Choroid plexus epithelial cell (primary cell): ENCODE results near the gene SDCCAG8.
A peak's percentile ranks its signal among the peaks of the same experiment; 100 is the strongest.

Source experiments
- DNase-seq: peaks from one replicate; pipeline ENCODE4 v3.0.0-alpha.2; 2010; ENCODE audit warnings: low read depth
- H3K4me3 ChIP-seq: 2 replicates; pipeline ENCODE4 v1.5.1; 2011; ENCODE audit warnings: low read depth, mild to moderate bottlenecking, control low read depth, low read length, moderate library complexity
- TF ChIP-seq, protein P1 (sequence below): conservative IDR thresholded peaks from 2 replicates; pipeline ENCODE4 v1.5.1; 2011; ENCODE audit warnings: low read depth, mild to moderate bottlenecking, control low read depth, inconsistent platforms, low read length, moderate library complexity

Gene SDCCAG8

DNA sequence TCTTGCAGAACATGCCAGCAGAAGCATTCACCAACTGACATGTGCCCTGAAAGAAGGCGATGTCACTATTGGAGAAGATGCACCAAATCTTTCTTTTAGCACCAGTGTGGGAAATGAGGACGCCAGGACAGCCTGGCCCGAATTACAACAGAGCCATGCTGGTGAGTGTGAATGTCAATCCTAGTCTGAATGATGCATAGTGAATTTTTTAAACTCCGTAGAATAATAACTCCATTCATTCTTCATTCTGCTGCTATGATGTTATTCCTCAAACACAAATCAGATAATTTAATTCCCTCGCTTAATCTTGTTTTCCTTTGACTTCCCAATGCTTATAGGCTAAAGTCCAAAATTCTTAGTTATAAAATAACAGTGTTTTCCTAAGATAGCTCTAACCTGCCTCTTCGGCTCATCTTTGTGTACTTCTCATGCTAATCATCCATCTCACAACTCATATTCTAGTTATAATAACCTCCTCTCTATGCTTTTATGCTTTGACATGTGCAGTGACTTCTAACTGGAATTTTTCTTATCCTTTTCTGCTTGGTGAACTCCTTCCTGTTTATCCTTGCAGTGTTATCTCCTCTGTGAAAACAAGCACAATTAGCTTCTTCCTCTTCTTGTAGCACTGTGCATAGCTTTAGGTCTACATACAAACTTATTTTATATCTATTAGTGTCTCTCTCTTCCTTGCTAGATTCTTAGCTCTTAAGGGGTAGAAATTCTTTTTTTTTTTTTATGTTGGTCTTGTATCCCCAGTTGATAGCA, 14.4 kb downstream of the SDCCAG8 start:
- DNase-seq, result no peak
- H3K4me3 ChIP-seq, result no peak overlapping the region
- TF ChIP-seq, protein P1, sequence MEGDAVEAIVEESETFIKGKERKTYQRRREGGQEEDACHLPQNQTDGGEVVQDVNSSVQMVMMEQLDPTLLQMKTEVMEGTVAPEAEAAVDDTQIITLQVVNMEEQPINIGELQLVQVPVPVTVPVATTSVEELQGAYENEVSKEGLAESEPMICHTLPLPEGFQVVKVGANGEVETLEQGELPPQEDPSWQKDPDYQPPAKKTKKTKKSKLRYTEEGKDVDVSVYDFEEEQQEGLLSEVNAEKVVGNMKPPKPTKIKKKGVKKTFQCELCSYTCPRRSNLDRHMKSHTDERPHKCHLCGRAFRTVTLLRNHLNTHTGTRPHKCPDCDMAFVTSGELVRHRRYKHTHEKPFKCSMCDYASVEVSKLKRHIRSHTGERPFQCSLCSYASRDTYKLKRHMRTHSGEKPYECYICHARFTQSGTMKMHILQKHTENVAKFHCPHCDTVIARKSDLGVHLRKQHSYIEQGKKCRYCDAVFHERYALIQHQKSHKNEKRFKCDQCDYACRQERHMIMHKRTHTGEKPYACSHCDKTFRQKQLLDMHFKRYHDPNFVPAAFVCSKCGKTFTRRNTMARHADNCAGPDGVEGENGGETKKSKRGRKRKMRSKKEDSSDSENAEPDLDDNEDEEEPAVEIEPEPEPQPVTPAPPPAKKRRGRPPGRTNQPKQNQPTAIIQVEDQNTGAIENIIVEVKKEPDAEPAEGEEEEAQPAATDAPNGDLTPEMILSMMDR, result no peak

DNA sequence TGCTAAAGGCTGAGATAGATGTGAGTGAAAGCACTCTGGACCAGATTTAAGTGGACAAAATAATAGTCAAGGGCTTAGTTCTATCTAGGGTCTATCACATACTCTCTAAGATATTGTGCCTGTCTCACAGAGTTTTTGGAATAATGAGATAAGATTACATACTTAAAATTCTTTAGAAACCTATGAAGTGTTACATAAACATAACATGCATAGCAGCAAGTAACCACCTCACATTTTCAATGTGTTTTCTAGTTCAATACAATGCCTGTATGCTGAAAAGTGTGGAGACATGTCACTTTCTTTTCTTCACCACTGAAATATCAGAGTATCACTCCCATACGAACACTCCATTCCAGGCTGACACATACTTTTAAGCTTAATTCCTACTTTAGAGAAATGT, 16.2 kb downstream of the SDCCAG8 start:
- no peak overlapping the region for H3K4me3 ChIP-seq
- peak; percentile 52 for DNase-seq
- TF ChIP-seq, protein P1, result no peak

DNA sequence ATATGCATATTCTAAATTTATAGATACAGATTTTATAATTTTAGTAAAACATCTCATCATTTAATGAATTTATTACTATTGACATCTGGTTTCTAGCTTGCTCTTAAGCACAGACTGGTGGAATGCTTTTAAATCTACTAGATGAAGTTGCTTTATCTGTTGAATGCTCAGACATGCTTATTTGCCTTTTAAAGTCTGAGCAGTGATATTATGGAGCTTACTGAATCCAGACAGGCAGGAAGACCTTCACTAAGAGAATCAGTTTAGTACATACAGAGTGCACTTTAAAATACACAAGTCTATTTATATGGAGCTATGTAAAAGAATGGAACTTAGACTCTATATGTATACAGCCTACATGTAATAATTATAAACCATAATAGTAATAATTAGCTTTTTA, 16.6 kb downstream of the SDCCAG8 start:
- no peak for DNase-seq
- TF ChIP-seq, protein P1, result no peak
- H3K4me3 ChIP-seq, result no peak overlapping the region

DNA sequence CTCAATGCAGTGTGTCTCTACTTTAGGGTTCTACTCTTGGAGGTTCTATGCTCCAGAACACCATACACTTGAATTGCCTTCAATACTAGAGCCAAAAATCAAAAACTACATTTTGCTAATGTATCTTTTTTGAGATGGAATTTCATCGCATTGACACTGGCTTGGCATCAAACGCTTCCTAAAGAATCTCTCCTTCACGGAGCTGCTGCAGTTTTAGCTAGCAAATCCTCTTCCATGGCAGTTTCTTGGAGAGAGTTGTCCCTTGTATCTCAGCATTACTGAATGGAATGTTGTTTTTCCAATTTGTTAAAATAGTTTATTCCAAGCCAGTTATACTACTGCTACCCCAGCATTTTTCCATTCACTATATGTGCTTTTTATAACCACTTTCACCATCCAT, 17.7 kb downstream of the SDCCAG8 start:
- no peak for DNase-seq
- TF ChIP-seq, protein P1, result no peak

DNA sequence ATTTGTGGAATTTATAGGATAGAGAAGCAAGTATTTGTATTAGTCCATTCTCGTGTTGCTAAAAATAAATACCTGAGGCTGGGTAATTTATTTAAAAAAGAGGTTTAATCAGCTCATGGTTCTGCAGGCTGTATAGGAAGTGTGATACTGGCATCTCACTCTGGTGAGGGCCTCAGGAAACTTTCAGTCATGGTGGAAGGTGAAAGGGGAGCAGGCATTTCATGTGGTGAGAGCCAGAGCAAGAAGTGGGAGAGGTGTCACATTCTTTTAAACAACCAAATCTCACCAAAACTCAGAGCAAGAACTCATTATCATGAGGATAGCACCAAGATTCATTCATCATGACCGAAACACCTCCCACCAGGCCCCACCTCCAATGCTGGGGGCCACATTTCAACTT, 18.1 kb downstream of the SDCCAG8 start:
- no peak for DNase-seq
- no peak overlapping the region for H3K4me3 ChIP-seq
- TF ChIP-seq, protein P1, result no peak

More for the DNA sequence above, 17.7 kb downstream of the SDCCAG8 start:
- no peak overlapping the region for H3K4me3 ChIP-seq

DNA sequence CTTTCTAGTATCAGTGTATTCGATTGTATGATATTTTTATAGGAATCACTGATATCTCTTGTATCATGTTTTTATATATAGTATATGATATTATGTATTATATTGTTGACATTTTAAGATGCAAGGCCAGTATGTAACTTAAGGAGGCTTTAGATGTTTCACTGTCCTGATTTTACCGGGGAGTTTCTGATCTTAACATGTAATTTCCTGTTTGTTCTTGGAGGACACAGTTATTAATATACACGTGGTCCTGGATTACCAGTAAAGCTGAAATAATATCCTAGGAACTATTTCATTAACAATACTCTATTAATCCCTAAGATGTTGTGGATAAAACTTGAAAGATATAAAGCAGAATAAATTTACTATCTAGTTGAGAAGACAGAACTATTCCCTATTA, 19.5 kb downstream of the SDCCAG8 start:
- DNase-seq, result no peak
- H3K4me3 ChIP-seq, result no peak overlapping the region
- TF ChIP-seq, protein P1, result no peak

DNA sequence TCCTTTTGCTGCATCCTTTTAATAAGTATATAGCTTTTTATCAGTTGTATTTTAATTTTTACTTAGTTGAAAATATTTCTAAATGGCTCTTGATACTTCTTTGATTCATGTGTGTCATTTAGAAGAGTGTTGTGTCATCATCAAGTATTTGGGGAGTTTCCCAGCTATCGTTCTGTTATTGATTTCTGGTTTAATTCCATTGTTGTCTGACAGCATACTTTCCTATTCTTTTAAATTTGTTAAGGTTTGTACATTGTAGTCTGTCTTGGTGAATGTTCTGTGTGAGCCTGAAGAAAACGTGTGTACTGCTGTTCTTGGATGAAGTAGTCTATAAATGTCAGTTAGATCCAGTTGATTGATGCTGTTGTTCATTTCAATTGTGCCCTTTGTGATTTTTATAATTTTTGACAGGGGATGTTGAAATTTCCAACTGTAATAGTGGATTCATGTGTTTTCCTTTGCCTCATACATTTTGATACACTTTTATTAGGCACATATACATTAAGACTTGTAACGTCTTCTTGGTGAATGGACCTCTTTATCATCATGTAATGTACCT, 24.8 kb downstream of the SDCCAG8 start:
- TF ChIP-seq, protein P1, result no peak
- no peak overlapping the region for H3K4me3 ChIP-seq
- no peak for DNase-seq
